ENCODE data around the gene KCNQ5. TPM values are rescaled to one million over a fixed set of nuclear protein-coding genes. Genes with fewer than 3 reads are reported as not detected.

KCNQ5 gene
- total and polyA plus RNA-seq, 10 of the 15 experiments (the other 5 are each of a cell fraction or from before 2014, with no cell fraction given): 0.60 to 16.2 (median 3.2) TPM

DNA sequence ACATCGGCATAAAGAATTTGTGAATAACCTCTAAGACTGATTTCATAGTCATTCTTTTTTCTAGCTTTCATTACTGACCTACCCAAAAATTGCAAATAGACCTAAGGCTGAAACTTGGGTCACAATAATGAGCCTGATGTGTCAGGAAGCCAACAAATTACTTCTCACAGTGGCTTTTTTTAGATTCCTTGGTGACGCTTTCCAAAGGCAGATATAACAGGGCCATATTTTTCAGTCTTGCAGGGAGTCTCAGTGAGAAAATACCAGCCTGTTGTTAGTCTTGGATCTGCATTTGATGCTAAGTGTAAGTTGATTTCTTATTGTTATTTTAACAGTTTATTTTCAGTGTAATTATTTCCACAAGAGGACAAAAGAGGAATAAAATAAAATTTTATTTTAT is 423.7 kb downstream of the KCNQ5 start:
- TF ChIP-seq ATF7 (IDR thresholded peaks at IDR 0.05; ENCODE audit: low read depth) (no peak), CHD1 (IDR thresholded peaks at IDR 0.05; ENCODE audit: low read depth, low read length) (no peak), SUPT20H (IDR thresholded peaks at IDR 0.05; ENCODE audit: borderline replicate concordance, control insufficient read depth, low read depth, low read length) (no peak), RELA (IDR thresholded peaks at IDR 0.05; ENCODE audit: borderline replicate concordance, partially characterized antibody) (no peak), PAX8 (IDR thresholded peaks at IDR 0.05) (no peak), SMARCA5 (IDR thresholded peaks at IDR 0.05) (no peak), MXI1 (IDR thresholded peaks at IDR 0.05; ENCODE audit: low read depth, low read length) (no peak), SIX5 (IDR thresholded peaks at IDR 0.05; ENCODE audit: low read depth, low read length, severe bottlenecking) (no peak), CHD2 (IDR thresholded peaks at IDR 0.05; ENCODE audit: borderline replicate concordance, low read depth, low read length) (no peak), RAD51 (IDR thresholded peaks at IDR 0.05) (no peak), ZNF217 (IDR thresholded peaks at IDR 0.05) (no peak), ZNF622 (IDR thresholded peaks at IDR 0.05) (no peak), POLR2A (IDR thresholded peaks at IDR 0.05; ENCODE audit: low read depth, low read length) (no peak), TCF7 (IDR thresholded peaks at IDR 0.05; ENCODE audit: borderline replicate concordance) (no peak), BACH1 (IDR thresholded peaks at IDR 0.05; ENCODE audit: borderline replicate concordance) (no peak), ZBED1 (IDR thresholded peaks at IDR 0.05; ENCODE audit: borderline replicate concordance) (no peak), YY1 (IDR thresholded peaks at IDR 0.05; ENCODE audit: low read depth, low read length) (no peak)
- TF ChIP-seq, protein P1, sequence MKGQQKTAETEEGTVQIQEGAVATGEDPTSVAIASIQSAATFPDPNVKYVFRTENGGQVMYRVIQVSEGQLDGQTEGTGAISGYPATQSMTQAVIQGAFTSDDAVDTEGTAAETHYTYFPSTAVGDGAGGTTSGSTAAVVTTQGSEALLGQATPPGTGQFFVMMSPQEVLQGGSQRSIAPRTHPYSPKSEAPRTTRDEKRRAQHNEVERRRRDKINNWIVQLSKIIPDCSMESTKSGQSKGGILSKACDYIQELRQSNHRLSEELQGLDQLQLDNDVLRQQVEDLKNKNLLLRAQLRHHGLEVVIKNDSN (IDR thresholded peaks at IDR 0.05; ENCODE audit: borderline replicate concordance, extremely low read length, insufficient read depth, low read depth, low read length): no peak
- TF ChIP-seq, protein P2, sequence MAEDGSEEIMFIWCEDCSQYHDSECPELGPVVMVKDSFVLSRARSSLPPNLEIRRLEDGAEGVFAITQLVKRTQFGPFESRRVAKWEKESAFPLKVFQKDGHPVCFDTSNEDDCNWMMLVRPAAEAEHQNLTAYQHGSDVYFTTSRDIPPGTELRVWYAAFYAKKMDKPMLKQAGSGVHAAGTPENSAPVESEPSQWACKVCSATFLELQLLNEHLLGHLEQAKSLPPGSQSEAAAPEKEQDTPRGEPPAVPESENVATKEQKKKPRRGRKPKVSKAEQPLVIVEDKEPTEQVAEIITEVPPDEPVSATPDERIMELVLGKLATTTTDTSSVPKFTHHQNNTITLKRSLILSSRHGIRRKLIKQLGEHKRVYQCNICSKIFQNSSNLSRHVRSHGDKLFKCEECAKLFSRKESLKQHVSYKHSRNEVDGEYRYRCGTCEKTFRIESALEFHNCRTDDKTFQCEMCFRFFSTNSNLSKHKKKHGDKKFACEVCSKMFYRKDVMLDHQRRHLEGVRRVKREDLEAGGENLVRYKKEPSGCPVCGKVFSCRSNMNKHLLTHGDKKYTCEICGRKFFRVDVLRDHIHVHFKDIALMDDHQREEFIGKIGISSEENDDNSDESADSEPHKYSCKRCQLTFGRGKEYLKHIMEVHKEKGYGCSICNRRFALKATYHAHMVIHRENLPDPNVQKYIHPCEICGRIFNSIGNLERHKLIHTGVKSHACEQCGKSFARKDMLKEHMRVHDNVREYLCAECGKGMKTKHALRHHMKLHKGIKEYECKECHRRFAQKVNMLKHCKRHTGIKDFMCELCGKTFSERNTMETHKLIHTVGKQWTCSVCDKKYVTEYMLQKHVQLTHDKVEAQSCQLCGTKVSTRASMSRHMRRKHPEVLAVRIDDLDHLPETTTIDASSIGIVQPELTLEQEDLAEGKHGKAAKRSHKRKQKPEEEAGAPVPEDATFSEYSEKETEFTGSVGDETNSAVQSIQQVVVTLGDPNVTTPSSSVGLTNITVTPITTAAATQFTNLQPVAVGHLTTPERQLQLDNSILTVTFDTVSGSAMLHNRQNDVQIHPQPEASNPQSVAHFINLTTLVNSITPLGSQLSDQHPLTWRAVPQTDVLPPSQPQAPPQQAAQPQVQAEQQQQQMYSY (CRISPR knock-in tag; IDR thresholded peaks at IDR 0.05): no peak
- Histone ChIP-seq H3K27me3 (replicated peaks in 1 of 2; ENCODE audit: control insufficient read depth in 2 of 2, insufficient read depth in 2 of 2, low read length in 1 of 2) (no peaks in the 10 kb centered on the region), H2AFZ (ENCODE audit: control insufficient read depth, low read depth, low read length) (no peak overlapping the region), H3K9me3 (replicated peaks; ENCODE audit: control insufficient read depth, insufficient read depth, low read length) (no peaks in the 10 kb centered on the region), H3K36me3 (ENCODE audit: control insufficient read depth in 2 of 2, insufficient read depth in 2 of 2, low read length in 1 of 2) (no peaks in the 10 kb centered on the region; a peak in 1 of 4 replicates), H3K4me2 (ENCODE audit: control insufficient read depth, insufficient read depth) (no peak overlapping the region), H3K4me3 (no peak overlapping the region), H3K4me1 (ENCODE audit: control insufficient read depth, insufficient read depth, low read length) (no peaks in the 10 kb centered on the region), H3K79me2 (ENCODE audit: control insufficient read depth, insufficient read depth, low read length) (no peaks in the 10 kb centered on the region), H3K27ac (ENCODE audit: control insufficient read depth, insufficient read depth) (no peak overlapping the region), H4K20me1 (ENCODE audit: control insufficient read depth, insufficient read depth) (no peaks in the 10 kb centered on the region), H3K9ac (ENCODE audit: control insufficient read depth, insufficient read depth, low read length) (no peak overlapping the region)
- BruUV-seq (replicated peaks): no TSS peak
- ChIA-PET SMC1A (ENCODE audit: uncharacterized antibody, unreplicated experiment) (interaction anchor here (0.6 to 1.3 kb wide), 2 partner anchors 9 to 87 kb away, joined by 3 read pairs; no protein-coding TSS in a partner anchor), CTCF (interaction anchor here (0.5 to 1.1 kb wide), 2 partner anchors 429 to 685 kb away, joined by 3 to 5 read pairs; no protein-coding TSS in a partner anchor), POLR2A (no interaction called here), RAD21 (ENCODE audit: unreplicated experiment) (no interaction called here)
- in situ Hi-C loops (cut with MboI): no loop called here
- intact Hi-C loops (cut with micrococcal nuclease; ENCODE audit: unreplicated experiment): no loop called here
- no peak for ATAC-seq
- DNase-seq (ENCODE audit: low read depth, low spot score): no peak
- WGBS (ENCODE audit: insufficient coverage, insufficient replicate concordance, low lambda C conversion rate, missing lambda C conversion rate): 95% methylated on average over 2 of the region's 2 CpGs
- FAIRE-seq: no peak

All from GM12878 (cell line).